Stimulated activated CD8-positive, alpha-beta memory T cell treated with anti-CD3 and anti-CD28 coated beads, Interleukin-15, amount 100 ng/mL, for 48 hours (primary cell): ENCODE data around the gene TMEM192.
"Not testable (repeated sequence)": the region's sequence is repeated elsewhere in the genome, so short reads cannot be mapped to it uniquely, and the experiment has no call there.

Source experiments
- DNase-seq, 2 donors: peaks; one replicate each; pipeline ENCODE4 v3.0.0-alpha.2; 2020; ENCODE audit warnings: low read depth in 2 of 2

The TMEM192 gene

DNA sequence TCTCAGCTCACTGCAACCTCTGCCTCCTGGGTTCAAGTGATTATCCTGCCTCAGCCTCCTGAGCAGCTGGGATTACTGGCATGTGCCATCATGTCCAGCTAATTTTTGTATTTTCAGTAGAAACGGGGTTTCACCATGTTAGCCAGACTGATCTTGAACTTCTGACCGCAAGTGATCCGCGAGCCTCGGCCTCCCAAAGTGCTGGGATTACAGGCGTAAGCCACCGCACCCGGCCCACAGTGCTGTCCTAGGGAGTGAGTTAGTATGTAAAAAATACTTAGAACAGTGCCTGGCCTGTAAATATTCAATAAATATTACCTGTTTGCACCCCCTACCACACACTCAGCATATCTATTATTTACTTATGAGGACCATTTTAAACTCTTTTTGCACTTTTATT lies 20.5 kb downstream of the TMEM192 start:
- DNase-seq, result not testable (repeated sequence)

DNA sequence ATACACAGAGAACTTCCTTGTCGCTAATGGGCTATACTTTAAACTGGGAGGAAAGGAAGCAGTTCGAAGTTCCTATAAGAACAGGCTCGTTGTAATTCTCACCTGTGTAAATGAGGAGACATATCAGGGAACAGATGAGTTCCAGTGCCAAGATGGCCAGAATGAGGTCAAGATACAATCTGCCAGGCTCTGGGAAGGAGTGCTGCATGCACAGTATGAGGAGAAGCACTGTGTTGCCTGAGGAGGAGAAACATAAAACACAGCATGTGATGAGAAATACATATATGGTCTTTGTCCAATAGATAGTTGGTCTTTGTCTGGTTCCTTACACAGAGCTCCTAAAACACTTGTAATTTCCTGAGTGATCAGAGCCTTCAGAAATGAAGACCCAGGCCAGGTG lies 24.3 kb downstream of the TMEM192 start:
- no peak for DNase-seq

GRCh38 chr4:165085946-165086345 lies 26.7 kb downstream of the TMEM192 start:
- DNase-seq, result no peak

DNA sequence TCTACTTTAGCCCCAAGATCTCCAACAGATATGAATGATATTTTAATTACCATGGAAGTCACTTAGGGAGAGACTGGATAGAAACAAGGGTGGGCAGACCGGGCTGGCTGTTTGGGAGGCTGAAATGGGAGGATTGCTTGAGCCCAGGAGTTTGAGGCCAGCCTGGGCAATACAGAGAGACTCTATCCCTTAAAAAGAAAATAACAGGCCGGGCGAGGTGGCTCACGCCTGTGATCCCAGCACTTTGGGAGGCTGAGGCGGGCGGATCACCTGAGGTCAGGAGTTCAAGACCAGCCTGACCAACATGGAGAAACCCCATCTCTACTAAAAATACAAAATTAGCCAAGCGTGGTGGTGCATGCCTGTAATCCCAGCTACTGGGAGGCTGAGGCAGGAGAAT lies 27.9 kb downstream of the TMEM192 start:
- not testable (repeated sequence) for DNase-seq

DNA sequence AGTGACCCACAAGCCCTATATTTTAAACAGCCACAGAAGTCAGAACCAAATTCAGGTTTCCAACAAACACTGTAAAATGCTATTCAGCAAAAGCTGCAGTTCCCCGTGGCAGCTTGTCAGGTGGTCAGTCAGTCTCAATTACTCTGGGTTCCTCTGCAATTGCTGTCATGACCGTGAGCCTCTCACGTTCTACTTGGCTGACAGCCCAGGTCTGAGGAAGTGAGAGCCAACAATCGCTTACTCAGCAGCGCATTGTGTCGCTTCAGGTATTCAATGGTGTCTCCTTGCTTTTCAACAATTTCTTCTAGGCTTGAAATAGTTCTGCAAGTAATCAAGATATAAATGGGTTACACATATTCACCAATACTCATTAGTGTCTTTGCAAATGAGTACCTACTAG lies 33.2 kb downstream of the TMEM192 start:
- DNase-seq, result no peak

DNA sequence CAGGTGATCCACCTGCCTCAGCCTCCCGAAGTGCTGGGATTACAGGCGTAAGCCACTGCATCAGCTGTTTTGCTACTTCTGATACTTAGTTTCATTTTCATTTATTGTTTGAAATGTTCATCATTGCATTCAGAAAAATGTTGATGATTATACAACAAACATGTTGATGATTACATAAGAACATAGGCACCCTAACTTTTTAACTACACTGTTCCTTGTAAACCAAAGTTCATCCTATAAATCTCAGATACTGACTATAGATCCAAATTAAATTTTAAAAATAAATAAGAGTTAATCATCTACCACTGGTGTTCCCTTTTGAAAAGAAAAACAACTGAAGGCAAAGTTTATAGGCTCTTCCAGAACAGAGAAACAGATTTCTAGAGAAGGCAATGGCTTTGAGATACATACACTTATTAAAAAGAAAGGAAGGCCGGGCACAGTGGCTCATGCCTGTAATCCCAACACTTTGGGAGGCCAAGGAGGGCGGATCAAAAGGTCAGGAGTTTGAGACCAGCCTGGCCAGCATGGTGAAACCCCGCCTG lies 35.6 kb downstream of the TMEM192 start:
- DNase-seq, result no peak

DNA sequence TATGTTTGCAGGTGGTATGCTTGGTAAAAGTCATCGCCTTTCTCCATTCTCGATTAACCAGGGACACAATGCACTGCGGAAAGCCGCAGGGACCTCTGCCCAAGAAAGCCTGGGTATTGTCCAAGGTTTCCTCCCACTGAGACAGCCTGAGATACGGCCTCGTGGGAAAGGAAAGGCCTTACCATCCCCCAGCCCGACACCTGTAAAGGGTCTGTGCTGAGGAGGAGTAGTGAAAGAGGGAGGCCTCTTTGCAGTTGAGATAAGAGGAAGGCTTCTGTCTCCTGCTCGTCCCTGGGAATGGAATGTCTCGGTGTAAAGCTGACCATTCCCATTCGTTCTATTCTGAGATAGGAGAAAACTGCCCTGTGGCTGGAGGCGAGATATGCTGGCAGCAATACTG lies 39.3 kb downstream of the TMEM192 start:
- not testable (repeated sequence) for DNase-seq

DNA sequence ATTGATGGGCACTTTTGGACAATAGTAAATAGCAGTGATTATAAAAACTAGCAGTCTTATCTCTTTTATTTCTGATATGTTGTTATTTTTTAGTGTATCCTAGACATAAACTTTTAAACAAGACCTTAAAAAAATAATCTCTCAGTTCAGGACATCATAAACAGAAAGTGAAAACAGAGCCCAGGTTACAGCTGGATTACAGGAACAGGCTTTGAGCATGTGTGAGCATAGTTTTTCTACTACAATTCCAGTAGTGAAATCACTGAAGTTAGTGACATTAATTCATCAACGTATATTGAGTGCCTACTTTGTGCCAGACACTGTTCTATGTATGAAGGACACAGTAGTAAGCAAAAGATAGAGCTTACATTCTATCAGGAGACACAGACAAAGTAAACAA lies 42.1 kb downstream of the TMEM192 start:
- DNase-seq, result no peak

GRCh38 chr4:165060938-165061337 lies 51.7 kb downstream of the TMEM192 start:
- no peak for DNase-seq

DNA sequence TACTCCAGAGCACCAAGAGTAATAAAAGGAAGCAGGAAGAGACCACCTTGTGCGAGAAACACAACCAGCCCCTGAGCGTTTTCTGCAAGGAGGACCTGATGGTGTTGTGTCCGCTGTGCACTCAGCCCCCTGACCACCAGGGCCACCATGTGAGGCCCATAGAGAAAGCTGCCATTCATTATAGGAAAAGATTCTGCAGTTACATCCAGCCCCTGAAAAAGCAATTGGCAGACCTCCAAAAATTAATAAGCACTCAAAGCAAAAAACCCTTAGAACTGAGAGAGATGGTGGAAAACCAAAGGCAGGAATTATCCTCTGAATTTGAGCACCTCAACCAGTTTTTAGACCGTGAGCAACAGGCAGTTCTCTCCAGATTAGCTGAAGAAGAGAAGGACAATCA lies 53.3 kb downstream of the TMEM192 start:
- no peak for DNase-seq

- DNase-seq, result no peak
These were observed 54.0 kb downstream of the TMEM192 start for GRCh38 chr4:165058666-165059065.

- DNase-seq, result no peak
These were observed 57.1 kb downstream of the TMEM192 start for GRCh38 chr4:165055601-165056000.

GRCh38 chr4:165053645-165054044 lies 59.0 kb downstream of the TMEM192 start, which contains the start of gene TRIM75:
TRIM75 (plus strand) TSS chr4:165053866; CDS start chr4:165059148, 5,282 bp downstream.
- no peak for DNase-seq

DNA sequence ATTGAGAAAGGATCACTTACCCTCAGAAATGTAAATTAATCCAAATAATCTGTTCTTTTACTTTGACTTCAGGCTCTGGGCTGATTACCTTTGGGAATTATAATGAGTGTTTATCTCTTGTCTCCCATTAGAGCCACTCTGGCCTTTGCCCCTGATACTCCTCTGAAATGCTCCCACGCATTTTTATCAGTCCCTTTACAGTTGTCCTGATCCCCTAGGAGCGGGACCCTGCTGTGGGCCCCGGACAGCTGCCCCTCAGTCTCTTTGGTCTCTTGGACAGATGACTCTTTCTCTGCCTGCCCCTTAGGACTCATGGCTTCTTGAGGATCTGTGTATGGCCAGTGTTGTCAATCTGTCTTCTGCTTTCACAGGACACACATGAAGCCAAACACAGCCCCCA lies 60.0 kb downstream of the TMEM192 start:
- DNase-seq, result no peak

- DNase-seq, result no peak
These were observed 64.5 kb downstream of the TMEM192 start for GRCh38 chr4:165048170-165048569.

GRCh38 chr4:165031436-165032211 lies 81.0 kb downstream of the TMEM192 start, which contains the start of gene TRIM60:
TRIM60 (plus strand) TSS chr4:165031999; CDS start chr4:165040073, 8,074 bp downstream.
- DNase-seq, result no peak

GRCh38 chr4:165027762-165028402 lies 84.8 kb downstream of the TMEM192 start:
- no peak for DNase-seq

DNA sequence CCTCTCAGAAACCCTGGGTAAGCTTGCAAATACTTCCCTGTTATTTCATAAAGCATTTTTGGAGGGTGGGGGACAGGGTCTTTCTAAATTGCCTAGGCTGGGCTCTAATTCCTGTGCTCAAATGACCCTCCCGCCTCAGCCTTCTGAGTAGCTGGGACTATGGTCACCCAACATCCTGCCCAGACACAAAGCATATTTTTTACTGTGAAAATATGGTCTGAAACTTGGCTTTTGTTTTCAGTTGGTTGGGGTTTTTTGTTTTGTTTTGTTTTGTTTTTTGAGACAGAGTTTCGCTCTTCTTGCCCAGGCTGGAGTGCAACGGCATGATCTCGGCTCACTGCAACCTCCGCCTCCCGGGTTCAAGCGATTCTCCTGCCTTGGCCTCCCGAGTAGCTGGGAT lies 86.9 kb downstream of the TMEM192 start:
- DNase-seq, result not testable (repeated sequence)
